Measurements from ENCODE around the gene NFATC2. TPM values are rescaled to one million over a fixed set of nuclear protein-coding genes. Genes with fewer than 3 reads are reported as not detected.

Gene NFATC2
- total RNA-seq, 1 donor from 2014 or later, result not detected

- Histone ChIP-seq H3K27me3 (ENCODE audit: control insufficient read depth, insufficient read depth, low read length) (no peaks in the 10 kb centered on the region), H3K36me3 (ENCODE audit: control insufficient read depth, insufficient read depth, low read length) (no peaks in the 10 kb centered on the region), H3K4me3 (ENCODE audit: low read depth, low read length) (no peak overlapping the region)
- FAIRE-seq, result no peak
- no peak for TF ChIP-seq CTCF (IDR thresholded peaks at IDR 0.05; ENCODE audit: insufficient read depth, low read length, severe bottlenecking)
- DNase-seq (ENCODE audit: low read depth), result no peak
These were observed 98.1 kb downstream of the NFATC2 start for GRCh38 chr20:51444467-51444866.

GRCh38 chr20:51442602-51443001, 99.9 kb downstream of the NFATC2 start:
- DNase-seq (ENCODE audit: low read depth) (no peak), FAIRE-seq (no peak)
- Histone ChIP-seq H3K4me3 (ENCODE audit: low read depth, low read length) (no peak overlapping the region), H3K36me3 (ENCODE audit: control insufficient read depth, insufficient read depth, low read length) (no peaks in the 10 kb centered on the region), H3K27me3 (ENCODE audit: control insufficient read depth, insufficient read depth, low read length) (no peaks in the 10 kb centered on the region)
- TF ChIP-seq CTCF (IDR thresholded peaks at IDR 0.05; ENCODE audit: insufficient read depth, low read length, severe bottlenecking), result no peak

GRCh38 chr20:51440589-51440988, 101.9 kb downstream of the NFATC2 start:
- Histone ChIP-seq H3K36me3 (ENCODE audit: control insufficient read depth, insufficient read depth, low read length) (no peaks in the 10 kb centered on the region), H3K27me3 (ENCODE audit: control insufficient read depth, insufficient read depth, low read length) (no peaks in the 10 kb centered on the region), H3K4me3 (ENCODE audit: low read depth, low read length) (no peak overlapping the region)
- FAIRE-seq, result no peak
- TF ChIP-seq CTCF (IDR thresholded peaks at IDR 0.05; ENCODE audit: insufficient read depth, low read length, severe bottlenecking), result no peak
- no peak for DNase-seq (ENCODE audit: low read depth)

- no peak overlapping the region for H3K4me3 ChIP-seq (ENCODE audit: low read depth, low read length)
- H3K36me3 ChIP-seq (ENCODE audit: control insufficient read depth, insufficient read depth, low read length), result no peaks in the 10 kb centered on the region
- FAIRE-seq (no peak), DNase-seq (ENCODE audit: low read depth) (no peak)
- H3K27me3 ChIP-seq (ENCODE audit: control insufficient read depth, insufficient read depth, low read length), result no peaks in the 10 kb centered on the region
- TF ChIP-seq CTCF (IDR thresholded peaks at IDR 0.05; ENCODE audit: insufficient read depth, low read length, severe bottlenecking), result no peak
These were observed 103.3 kb downstream of the NFATC2 start for GRCh38 chr20:51439160-51439689.

- H3K27me3 ChIP-seq (ENCODE audit: control insufficient read depth, insufficient read depth, low read length), result no peaks in the 10 kb centered on the region
- TF ChIP-seq CTCF (IDR thresholded peaks at IDR 0.05; ENCODE audit: insufficient read depth, low read length, severe bottlenecking), result no peak
- no peaks in the 10 kb centered on the region for H3K36me3 ChIP-seq (ENCODE audit: control insufficient read depth, insufficient read depth, low read length)
- no peak for DNase-seq (ENCODE audit: low read depth)
- no peak overlapping the region for H3K4me3 ChIP-seq (ENCODE audit: low read depth, low read length)
- FAIRE-seq, result peak; percentile 32
These were observed 104.4 kb downstream of the NFATC2 start for GRCh38 chr20:51438136-51438535.

Measured in bronchial epithelial cell (primary cell).